GM19438 (cell line): ENCODE results near the gene ARHGAP20.
A peak's percentile ranks its signal among the peaks of the same experiment; 100 is the strongest.
"Not testable (repeated sequence)": the region's sequence is repeated elsewhere in the genome, so short reads cannot be mapped to it uniquely, and the experiment has no call there.

Experiments used
- ATAC-seq: cut with Tn5 transposase; IDR thresholded peaks from one replicate; pipeline ENCODE4 v1.9.1; 2021; ENCODE audit warnings: low read depth; ENCODE audit not compliant: unreplicated experiment

Gene ARHGAP20

GRCh38 chr11:110716361-110716760 lies 4.1 kb upstream of the ARHGAP20 start:
- ATAC-seq: no peak

- ATAC-seq: no peak
Measured at GRCh38 chr11:110715541-110715940, 3.3 kb upstream of the ARHGAP20 start.

GRCh38 chr11:110713449-110713776 lies 1.2 kb upstream of the ARHGAP20 start:
- no peak for ATAC-seq

- peak; percentile 28 for ATAC-seq
Measured at GRCh38 chr11:110712659-110713448, 617 bp upstream of the ARHGAP20 start.

GRCh38 chr11:110711448-110711775 lies 825 bp downstream of the ARHGAP20 start:
- ATAC-seq: no peak

- ATAC-seq: no peak
Measured at GRCh38 chr11:110710628-110711381, 1.4 kb downstream of the ARHGAP20 start.

GRCh38 chr11:110704210-110704864 lies 7.9 kb downstream of the ARHGAP20 start:
- no peak for ATAC-seq

GRCh38 chr11:110691926-110692325 lies 20.3 kb downstream of the ARHGAP20 start:
- no peak for ATAC-seq

- ATAC-seq: no peak
Measured at GRCh38 chr11:110689306-110689705, 22.9 kb downstream of the ARHGAP20 start.

GRCh38 chr11:110679323-110679975 lies 32.8 kb downstream of the ARHGAP20 start:
- no peak for ATAC-seq

- ATAC-seq: no peak
Measured at GRCh38 chr11:110675548-110675947, 36.7 kb downstream of the ARHGAP20 start.

- ATAC-seq: no peak
Measured at GRCh38 chr11:110665689-110666465, 46.4 kb downstream of the ARHGAP20 start.

GRCh38 chr11:110655967-110656366 lies 56.3 kb downstream of the ARHGAP20 start:
- no peak for ATAC-seq

- no peak for ATAC-seq
Measured at GRCh38 chr11:110654456-110654855, 57.8 kb downstream of the ARHGAP20 start.

GRCh38 chr11:110645253-110645652 lies 67.0 kb downstream of the ARHGAP20 start:
- no peak for ATAC-seq

- no peak for ATAC-seq
Measured at GRCh38 chr11:110634370-110634769, 77.9 kb downstream of the ARHGAP20 start.

- ATAC-seq: no peak
Measured at GRCh38 chr11:110631551-110631950, 80.7 kb downstream of the ARHGAP20 start.

GRCh38 chr11:110629594-110629993 lies 82.6 kb downstream of the ARHGAP20 start:
- ATAC-seq: no peak

GRCh38 chr11:110621826-110622225 lies 90.4 kb downstream of the ARHGAP20 start:
- no peak for ATAC-seq

- ATAC-seq: not testable (repeated sequence)
Measured at GRCh38 chr11:110619366-110619765, 92.9 kb downstream of the ARHGAP20 start.
